CD4-positive, alpha-beta T cell treated with Interleukin-17A for 1 hour (primary cell): ENCODE results near the gene TM2D3.

Experiments
- DNase-seq: peaks from one replicate; pipeline ENCODE4 v3.0.0-alpha.2; 2020

Gene TM2D3

DNA sequence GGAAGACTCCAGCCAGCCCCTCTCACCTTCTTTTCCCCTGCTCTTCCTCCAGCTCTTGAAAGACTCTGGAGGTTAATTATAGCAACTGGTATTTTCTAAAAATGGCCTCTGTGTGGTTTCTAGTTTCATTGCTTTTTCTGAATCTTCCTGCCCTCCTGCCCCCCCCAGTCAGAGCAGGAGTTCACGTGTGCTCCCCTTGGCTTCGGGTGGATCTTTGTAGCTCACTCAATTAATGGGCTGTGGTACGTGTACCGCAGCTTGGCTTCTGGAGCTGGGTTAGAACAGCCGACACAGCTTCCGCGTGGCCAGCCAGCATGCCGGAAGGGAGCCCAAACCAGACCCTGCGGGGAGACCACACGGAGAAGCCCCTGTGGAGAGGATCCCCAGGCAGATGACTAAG, 31.5 kb downstream of the TM2D3 start:
- DNase-seq: no peak

DNA sequence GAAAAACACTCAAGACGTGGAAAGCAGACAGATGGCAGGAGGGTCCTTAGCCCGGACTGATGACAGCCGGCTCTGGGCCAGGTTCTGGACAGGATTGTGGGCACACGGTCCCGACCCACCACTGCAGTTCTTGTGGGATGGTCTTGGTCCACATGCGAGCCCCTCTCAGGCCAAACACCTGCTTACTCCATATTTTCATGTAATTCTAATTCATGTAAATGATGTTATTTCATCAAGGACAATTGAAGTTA, 32.6 kb downstream of the TM2D3 start:
- no peak for DNase-seq

DNA sequence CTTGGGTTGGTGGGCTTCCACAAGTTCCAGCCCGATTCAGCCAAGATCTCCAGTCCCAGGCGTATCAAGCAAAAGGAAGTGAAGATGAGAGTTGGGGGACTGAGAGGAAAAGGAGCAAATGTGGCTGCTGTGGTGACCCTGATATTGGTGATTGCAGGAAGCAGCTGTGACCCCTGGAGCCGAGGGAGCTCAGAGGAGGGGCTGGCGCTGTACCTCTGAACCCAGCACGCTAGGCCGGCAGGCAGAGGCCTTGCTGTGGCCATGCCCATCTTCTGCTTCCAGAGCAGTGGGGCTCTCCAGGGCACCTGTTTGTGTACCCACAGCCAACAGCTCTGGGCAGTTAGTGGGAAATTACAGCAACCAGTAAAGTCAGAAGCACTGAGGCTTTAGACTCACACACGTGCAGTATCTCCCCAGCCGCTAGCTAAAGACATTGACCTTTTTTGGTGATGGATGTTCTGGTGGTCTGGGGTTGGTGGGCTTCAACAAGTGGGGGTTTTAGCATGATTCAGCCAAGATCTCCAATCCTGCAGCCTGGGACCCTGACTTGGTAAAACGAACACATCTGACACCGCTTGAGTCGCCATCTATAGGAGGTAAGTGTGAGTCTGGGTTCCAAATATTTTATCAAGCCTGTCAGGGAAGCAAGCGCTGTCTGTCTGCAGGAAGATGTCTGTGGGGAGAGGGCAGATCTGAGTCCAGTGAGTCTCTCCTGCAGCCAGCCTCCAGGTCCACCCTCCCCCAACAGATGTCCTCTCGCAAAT, 33.1 kb downstream of the TM2D3 start:
- DNase-seq: no peak

DNA sequence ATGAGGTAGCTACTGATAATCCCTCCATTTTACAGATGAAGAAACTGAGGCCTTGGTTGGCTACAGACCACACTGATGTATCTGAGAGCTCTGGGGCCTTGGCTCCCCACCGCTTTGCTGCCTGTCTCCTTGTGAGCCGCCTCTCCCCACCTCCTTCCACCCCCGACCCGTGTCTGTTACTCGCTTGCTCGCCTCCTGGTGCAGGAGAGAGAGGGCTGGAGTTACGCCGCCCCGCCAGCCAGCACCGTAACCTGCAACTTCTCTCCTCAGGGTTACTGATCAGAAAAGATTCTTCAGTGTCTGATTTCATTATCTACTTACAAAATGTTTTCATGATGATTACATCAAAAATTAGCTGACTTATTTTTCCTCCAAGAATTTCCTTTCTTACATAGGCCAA, 34.1 kb downstream of the TM2D3 start:
- no peak for DNase-seq

DNA sequence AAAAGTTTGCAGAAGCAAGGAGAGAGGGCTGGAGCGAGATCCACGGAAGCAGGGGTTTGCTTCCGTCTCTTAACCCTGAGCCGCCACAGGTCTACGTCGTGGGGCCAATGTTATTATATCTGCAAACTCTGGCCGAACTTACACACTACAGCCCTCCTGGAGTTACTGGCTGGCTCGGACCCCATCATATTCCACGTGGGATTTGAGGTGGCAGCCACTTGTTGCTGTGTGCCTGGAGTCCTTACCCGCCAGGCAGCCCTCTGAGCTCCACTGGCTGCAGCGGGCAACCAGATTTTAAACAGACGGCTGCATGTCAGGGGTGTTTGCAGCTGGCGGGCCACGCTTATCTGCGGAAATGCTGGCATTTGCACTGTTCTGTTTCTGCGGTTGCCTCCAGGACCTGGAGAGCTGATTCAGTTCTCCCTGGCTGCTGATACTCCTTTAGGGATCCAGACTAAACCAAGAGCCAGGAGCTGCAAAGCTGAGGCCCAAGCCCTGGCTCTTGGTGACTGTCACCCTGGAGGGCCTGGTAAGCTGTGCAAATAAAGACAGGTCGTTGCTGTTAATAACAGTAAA, 34.7 kb downstream of the TM2D3 start:
- DNase-seq: no peak

DNA sequence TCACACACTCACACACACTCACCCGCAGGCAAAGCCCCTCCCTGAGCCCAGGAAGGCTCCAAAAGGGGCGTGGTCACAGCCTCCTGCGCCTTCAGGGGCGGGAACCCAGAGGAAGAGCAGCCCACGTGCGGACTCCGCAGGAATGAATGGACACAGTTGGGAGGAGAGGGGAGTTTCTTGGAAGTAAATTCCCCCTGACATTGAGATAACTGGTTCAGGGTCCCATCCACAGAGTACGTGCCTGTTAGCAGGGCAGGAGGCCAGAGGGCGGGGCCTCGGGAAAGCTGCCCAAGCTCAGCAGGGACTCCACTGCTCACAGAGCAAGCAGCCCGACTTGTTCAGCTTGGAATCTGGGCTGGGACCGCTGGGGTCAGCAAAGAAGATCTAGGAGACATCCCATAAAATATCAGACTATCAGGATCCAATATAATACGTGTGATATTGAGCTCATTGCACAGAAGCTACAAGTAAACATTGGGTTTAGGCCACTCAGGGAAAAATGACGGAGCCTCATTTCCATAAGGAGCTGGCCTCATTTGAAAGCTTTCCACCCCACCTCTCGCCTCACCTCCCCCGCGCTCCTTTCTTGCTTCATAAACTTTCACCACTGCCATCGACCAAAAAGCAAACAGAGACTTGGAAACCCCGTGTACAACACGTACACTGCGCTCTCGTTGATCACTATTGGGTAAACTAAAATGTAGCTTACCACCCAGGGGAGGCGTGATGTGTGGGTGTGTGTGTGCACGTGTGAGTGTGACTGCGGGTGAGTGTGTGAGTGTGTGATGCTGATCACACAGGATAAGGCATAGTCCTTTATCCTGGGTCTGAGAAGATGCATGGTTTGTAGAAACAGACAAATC, 36.0 kb downstream of the TM2D3 start:
- no peak for DNase-seq

DNA sequence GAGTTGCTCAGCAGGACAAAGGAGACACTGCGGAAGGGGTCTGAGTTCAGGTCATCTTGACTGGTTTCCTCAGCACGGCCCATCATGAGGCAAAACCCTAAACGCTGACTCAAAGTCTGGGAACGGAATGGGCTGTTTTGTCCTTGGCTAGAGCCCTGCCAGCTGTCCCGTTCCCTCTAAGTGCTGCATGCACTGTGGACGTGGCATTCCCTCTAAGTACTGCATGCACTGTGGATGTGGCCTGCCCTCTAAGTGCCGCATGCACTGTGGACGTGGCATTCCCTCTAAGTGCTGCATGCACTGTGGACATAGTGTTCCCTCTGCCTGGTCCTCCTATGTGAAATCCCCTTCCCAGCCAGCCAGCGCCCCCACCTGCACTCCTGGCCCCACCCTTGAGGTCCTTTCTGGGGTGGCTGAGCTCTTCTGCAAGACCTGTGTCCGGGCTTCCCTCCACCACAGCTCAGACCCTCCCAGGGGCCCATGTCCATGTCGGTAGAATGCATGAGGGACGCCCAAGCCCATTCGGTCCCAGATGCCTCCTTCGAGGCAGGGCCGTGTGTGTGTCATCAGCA, 36.7 kb downstream of the TM2D3 start:
- DNase-seq: no peak

DNA sequence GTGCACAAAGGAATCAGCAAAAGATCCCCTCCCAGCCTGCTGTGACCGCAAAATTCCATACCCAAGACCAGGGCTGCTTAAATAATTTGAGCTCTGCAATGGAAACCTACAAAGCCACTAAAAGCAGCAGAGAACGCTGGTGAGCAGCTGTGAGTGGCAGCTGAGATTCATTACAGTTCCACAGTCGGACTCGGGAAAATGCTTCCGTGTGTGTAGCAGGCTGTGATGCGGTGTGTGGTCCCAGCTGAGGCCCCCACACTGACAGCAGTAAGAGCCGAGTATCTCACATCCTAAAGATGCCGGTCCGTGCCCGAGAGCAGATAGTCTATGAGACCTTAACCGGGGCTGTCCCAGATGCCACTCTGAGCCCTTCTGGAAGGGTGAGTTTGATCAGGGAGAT, 37.4 kb downstream of the TM2D3 start:
- no peak for DNase-seq

DNA sequence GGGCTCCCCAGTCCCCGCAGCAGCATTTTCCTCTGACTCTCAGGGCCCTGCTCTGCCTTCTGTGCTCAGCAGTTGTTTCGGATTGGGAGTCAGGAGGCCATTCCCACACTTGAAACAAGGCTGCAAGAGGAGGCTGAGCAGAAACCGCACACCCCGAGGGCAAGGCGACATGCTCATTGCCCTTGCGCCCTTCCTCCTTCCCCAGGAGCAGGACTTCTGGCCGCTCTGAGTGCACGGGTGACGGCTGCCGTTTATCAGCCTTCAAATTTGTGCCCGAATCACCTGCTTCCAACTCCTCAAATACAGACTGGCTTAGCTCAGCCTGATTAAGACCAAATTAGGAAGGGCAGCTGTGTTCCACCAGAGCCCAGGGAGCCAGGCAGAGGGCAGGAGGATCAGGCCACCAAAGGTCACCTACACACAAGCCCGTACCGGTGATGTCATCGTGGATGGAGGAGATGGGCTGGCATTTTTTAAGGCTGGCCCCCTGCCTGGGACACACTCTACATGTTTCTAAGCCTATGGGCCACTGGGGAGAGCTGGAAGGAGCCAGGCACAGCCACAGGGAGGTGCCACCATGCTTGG, 38.1 kb downstream of the TM2D3 start:
- DNase-seq: no peak

DNA sequence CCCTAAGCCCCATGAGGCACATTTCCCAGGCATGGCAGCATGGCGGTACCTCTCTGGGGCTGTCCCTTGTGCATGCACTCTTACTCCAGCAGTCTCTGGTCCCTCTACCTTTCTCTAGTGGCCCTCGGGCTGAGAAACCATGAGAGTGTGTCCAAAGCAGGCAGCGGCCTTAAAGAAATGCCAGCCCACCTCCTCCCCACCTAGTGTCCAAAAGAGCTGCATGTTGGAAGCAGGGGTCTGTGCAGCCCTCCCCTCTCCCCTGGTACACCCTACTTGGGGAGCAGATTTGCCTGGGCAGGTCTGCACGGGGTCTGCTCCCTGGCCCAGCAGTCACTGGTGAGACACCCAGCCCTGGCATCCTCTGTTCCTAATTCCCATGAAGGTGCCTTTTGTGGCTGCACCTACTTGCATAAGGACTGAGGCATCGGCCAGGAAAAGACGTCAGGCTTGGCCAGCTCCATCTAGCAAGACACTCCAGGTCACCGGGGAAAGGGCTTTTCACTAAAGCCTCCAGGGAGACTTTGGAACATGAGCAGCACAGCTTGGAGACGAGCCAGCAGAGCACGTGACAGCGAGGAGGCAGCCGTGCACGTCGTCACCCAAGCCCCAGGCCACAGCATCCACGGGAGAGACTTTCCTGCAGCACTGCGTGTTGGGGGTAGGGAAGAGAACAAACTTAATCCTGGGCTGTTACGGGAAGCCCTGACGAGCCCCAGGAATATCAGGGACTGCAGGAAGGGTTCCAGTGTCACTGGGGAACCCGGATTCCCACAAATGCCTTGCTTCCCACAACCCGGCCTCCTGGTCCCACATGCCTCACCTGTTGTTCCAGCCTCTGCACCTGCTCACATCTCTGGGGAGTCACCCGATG, 38.8 kb downstream of the TM2D3 start:
- no peak for DNase-seq

DNA sequence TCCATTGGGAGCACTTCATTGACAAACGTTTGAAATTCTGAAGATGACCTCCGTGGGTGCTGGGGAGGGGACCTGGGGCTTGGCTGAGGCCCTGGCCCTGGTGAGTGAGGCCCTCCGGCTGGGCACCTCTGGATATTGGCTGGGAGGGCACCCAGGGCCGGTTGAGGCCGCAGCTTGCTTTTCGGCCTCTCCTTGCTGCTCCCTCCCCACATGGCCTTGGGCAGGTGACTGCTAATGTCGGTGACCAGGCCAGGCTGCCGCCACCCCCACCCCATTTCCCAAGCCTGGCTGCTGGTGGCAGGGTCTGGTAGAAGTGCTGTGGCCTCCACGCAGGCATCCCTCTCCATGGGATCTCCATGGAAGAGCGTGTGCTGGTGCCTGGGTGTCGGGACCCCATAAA, 39.5 kb downstream of the TM2D3 start:
- DNase-seq: no peak

DNA sequence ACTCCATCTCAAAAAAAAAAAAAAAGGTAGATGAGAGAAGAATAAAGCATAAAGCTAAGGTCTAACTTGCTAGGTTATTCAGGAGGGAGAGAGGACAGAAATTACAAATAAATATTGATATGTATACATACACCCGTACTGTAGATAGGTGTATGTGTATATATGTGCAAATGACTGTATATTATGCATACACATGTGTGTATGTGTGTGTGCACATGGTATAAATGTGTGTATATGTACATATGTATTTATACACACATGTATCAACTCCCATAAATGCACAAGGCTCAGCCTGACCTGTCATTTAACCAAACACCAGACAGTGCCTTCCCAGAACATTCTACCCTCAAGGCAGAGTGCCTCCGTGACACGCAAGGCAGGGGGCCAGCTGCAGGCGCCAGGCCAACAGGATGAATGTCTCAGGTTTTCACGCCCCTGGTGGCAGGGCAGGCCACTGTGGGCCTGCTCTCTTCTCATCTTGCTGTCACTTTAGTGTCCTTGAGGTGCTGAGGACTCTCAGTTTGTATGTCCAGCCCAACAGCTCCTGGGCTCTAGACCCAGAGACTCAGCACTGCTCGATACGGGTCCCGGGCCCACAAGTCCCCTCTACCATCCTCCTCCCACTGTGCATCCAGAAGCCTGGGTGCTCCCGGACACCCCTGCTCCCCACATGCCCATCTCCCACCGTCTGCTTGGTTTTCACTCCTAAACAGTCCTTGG, 40.4 kb downstream of the TM2D3 start:
- DNase-seq: no peak

DNA sequence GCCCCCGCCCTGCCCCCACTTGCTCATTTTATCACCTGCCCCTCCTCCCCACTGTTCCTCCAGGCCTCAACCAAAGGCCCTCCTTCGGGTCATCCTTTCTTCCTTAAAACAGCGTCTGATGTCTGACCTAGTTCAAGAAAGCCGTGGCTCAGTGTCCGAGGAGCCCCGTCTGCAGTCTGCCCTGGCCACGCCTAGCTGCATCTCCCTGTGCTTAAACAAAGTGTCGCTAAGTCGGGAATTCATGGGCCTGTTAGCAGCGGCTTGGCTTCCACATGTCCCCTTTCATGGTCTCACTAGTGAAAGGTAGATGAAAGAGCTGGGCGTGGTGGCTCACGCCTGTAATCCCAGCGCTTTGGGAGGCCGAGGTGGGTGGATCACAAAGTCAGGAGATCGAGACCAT, 41.2 kb downstream of the TM2D3 start:
- no peak for DNase-seq

DNA sequence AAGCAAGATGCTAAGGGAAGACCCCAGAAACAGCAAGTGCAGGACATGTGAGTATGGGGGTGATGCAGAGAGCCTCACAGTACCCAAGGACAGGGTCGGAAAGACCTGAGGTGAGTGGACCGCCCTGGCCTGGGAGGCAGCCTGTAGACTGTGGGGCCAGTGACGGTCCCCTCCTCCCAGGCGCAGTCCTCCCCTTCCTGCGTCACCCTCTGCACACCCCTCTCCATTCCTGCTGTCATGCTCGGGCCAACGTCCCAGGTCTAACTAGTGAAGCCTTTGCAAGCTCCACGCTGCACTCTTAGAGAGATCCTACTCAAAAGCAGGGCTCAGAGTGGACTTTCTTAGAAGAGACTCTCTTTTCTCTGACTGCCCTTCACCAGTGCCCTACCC, 41.6 kb downstream of the TM2D3 start:
- no peak for DNase-seq

DNA sequence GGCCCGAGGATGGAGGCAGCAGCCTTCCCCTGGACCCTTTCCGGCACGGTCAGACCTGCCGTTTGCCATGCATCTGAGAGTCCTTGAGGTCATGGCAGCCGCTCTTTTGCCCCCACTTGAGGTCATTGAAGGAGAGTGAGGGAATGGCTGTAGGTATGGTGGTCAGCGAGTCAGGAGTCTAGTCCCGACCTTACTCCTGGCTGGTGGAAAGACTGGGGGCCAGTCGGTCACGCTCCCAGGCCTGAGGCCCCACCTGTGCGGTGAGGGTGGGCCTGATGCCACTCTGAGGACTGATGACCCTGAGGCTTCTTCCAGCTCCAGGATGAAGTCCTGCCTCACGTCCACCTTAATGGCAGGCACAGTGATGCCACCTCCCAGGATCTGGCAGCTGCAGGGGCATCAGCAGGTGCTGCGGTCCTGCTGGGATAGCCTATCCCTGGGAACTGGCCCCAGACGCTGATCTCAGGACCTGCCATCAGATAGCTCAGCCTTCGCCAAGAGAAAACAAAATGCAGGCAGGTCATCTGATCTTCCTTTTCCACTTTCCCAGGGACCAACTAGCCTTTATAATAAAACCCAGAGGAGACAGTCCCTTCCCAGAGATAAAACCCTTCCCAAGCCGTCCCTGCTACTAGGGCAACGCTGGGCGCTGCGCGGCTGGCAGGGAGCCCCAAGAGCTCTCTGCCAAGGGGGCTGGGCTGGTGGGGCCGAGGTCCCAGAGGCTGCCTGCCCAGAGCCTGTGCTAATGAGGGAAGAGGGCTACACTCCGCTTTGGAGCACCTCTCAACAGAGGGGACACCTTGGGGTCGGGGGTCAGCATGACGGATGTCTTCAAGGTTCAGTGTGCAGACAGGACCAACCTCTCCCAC, 42.2 kb downstream of the TM2D3 start:
- no peak for DNase-seq

DNA sequence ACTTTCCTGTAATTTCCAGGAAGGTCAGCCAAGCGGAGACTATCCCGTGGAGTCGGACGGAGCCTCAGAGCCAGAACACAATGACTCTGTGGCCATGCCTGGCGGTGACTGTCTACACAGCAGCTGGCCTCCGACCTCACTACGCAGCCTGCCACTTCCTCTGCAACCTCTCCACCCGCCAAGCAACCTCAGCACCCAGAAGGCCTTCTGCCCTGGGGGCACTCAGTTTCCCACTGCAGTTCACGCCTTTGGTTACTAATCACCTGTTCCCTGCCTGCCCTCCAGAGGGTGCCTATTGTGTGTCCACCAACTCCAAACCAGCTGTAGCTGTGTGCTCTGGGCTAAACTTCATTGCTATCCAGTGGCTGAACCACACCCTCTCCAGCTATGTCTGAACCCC, 44.0 kb downstream of the TM2D3 start:
- DNase-seq: no peak

DNA sequence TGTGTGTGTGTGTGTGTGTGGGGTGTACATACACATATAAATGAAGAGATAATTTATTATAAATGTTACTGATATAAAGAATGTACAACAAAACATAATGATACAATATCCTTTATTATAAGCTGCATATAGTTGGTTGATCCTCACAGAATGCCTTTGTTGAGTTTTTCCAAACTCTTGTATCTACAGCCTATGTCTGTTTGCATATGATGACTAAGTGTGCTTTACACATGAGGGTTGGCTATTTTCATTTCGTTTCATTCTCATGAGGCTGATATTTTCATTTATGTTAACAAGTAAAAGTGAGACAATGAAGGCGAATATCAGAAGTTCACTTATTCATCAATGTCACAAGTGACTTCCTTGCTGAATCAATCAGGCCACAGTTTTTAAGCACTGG, 45.1 kb downstream of the TM2D3 start:
- DNase-seq: no peak

DNA sequence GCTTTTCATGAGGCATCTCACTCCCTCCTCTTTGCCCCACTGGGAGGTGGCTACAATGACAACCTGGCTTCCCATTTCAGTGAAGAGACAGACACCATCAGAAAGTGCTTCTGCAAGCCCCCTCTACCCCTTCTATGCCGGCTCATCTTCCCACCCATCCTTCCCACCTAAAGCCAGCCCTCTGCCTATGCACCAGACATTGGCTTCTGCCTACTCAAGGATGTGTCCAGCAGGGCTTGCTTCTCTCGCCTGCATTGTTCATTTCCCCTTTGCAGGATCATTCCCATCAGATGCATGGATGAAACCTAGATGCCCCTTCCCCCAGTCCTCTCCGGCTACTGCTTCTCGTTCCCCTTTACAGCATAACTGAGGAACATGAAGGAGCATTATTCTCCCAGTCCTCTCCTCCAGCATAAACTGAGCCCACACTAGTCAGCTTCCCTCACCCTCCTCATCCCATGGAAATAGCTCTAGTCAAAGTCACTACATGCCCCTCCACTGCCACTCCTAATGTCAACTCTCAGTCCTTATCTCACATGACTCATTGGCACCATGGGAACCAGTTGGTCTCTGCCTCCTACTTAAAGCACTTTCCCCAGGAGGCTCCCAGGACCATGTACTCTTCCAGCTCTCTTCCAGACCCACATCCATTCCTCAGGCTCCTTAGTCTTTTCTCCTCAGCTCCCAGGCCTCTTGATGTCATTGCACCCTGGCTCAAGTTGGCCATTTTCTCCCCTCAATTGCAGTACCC, 47.9 kb downstream of the TM2D3 start:
- no peak for DNase-seq

DNA sequence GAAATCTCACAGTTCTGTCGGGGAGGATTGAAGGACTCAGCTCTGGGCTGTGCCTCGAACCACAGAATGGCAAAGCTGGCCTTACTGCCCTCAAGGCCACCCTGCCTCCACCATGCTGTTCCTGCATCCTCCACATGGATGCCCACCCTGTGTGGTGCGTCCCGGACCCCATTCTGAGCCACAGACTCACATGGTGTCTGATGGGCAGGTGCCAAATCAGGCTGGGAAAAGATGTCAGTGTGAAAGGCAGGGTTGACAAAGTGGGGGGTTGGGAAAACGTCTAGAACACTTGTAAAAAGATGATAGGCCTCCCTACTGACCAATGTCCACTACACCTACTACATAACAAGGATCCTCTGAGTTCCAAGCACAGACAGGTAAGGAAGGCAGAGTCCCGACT, 49.4 kb downstream of the TM2D3 start:
- DNase-seq: no peak

DNA sequence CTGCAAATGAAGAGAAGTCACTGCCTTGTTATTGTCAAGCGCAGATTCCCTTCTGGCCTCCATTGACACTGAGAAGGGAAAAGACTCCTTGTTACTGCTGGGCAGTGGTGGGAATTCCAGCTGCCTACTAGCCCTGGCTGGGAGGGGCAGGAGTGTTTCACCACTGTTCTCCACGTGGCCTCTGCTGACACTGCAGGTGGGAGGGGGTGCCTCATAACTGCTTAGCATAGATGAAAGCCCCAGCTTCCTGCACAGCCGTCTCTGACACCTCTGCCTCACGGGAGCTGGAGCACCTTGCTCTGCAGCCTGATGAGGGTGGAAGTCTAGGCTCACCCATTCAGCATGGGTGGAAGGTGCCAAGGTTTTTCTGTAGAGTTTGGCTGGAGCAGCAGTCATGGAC, 52.1 kb downstream of the TM2D3 start:
- no peak for DNase-seq
